IPS-NIHi7 (cell line): Measurements from ENCODE around the gene CCL27.

Experiments used
- DNase-seq: peaks from one replicate; pipeline ENCODE4 v3.0.0; 2012; ENCODE audit warnings: mixed read lengths; ENCODE audit errors: extremely low spot score

Gene CCL27

DNA sequence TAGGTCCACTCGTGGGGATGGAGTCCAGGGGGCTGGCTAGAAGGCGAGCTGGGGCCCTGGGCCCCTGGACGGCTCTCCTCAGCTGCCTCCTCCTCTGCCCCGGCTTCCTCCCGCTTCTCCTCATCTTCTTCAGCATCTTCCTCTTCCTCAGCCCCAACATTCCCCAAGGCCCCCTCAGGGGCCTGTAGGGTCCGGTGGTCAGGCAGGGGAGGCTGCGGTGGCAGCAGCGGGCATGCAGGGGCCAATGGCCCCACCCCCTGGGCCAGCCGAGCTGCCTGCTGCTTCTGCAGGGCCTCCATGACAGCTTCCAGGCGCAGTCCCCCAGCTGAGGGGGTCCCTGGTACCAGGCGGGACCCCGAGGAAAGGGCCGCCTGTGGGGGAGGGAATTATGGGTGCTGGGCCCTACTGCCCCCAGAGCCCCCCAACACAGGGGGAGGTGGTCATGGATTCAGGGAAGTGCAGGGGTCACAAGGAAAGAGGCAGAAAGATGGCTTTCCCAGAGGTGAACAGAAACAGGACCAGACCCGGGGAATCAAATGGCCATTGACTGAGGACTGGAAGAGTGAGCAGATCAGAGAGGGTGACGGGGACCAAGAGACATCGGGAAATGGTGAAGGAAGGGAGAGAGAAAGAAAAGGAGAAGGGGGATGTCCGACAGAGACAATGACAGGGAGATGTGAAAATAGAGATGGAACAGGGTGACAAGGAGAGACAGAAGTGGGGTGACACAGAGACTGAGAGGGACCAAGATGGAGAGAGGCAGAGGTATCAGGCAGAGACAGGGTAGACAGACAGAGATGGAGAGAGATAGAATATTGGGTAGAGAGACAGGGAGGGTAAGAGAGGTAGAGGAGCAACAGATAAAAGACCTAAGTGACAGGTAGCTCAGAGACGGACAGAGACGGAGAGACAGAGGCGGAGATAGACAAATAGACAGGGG, 34.5 kb downstream of the CCL27 start:
- DNase-seq = no peak

DNA sequence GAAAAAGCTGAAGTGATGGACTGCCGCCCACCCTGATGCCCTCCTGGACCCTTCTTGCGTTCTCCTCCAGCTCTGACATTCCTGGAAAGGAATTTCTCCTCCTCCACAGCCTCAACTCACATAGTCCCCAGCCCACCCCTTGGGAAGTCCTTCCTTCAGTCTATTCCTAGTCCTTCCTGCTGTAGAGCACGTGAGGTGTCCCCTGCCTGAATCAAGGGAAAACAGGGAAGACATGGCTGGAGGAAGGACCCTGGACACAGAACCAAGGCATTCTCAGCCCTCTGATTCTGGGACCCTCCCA, 37.3 kb downstream of the CCL27 start:
- DNase-seq = no peak

DNA sequence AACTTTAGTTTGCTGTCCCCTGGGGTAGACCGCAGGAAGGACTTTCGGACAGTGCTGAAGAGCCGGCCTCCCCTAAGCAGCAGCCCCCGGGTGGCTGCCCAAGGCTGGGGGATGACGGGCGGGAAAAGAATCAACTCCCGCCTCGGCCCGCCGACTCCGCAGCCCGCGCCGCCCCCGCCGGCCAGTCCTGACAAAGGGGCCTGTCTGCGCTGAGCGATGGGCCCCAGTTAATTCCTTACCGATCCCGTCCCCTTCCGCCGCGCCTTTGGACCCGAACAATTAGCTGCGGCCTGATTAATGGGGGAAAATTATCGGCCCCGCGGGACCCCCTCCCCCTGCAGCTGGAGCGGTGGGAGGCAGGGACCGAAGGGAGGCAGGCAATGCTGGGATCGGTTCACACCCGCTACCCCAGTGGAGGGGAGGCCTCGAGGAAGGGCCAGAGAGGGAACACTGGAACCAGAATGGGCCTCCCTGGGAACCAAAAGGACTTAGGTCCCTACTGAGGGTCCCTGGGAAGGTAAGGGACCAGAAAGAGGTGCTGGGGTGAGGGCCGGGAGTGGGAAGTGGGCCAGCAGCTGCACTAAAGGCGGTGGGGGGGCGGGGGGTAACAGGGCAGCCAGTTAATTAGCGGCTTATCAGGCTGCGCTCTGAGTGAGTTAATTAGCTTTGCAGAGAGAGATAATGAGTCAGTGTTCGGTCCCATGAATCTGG, 37.8 kb downstream of the CCL27 start:
- no peak for DNase-seq

DNA sequence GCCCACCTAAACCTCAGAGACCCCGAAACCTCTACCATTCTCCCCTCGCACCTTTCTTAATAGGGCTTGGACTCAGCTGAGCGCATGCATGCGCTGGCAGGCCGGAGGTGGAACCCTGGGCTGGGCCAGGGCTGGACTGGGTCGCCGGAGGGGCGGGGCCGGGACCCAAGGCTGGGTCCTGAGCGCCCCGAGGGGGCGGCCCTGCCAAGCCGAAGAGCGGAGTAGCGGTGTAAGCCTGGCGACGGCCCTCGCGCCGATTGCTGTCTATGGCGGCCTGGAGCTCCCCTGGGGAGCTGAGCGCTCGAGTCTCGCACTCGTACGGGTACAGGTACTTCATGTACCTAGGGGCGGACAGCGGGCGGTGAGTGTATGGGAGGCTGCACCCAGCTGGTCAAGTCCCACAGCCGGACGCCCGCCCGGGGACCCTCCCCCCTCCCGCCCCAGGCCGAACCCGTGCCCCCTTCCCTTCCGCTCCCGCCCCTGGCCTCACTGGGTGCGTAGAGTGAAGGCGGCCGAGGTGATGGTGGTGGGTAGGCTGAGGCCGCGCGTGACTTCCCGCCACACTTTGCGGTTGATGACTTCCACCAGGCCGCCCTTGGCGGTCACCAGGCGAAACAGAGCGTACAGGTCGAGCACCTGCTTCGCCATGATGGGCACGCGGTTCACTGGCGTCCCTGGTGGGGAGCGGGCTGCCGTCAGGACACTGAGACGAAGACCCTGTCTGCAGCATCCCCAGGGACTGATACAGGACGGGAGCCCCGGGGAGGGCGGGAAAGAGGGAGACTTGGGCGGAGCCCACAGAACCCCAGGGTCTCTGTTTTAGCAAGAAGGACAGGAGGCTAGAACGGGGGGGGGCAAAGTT, 38.9 kb downstream of the CCL27 start:
- no peak for DNase-seq

DNA sequence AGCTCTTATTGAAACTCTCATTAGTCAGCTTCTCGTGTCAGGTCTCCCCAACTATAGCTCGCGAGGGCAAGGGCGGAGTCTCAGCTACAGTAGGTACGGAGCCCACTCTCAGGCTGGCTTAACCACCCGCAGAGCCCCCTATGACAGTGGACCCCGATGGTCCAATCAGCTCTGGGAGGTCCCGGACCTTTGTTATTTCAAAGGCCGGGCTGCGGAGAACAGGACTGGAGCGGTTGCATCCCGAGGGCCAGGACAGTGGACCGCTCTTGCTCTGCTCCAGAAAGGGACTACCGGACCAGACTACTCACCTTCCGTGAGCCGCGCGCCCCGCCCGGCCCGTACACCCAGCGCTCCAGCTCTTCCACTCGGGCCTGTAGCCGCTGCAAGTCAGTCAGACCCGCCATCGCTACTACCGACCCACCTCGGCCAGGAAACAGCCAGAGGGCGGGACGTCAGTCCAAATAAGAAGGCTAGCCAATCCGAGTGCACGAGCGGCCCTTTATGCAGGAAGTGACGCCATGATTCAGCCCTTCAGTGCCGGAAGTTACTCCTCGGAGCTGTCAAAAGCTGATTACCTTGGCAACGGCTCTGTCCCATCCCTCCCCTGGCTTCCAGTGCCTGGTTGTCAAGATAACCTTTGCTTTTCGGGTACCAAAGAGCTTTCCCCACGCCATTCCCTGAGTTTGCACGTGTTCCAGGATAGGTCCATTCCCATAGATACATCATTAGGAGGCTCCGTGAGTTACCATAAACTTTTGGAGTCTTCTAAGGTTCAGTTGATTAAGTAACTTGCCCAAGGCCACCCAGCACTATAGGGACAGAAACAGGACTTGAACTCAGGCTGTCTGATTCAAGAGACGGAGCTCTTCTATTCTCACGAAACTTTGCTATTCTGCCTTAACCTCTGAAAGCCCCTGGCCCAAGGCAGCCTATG, 42.1 kb downstream of the CCL27 start, which contains the start of gene DCTN3:
Gene DCTN3, minus strand, starts transcription at position 435 of the 934 bp plus-strand sequence. Its CDS starts 31 bp downstream, at position 404.
- peak; percentile 96 for DNase-seq

DNA sequence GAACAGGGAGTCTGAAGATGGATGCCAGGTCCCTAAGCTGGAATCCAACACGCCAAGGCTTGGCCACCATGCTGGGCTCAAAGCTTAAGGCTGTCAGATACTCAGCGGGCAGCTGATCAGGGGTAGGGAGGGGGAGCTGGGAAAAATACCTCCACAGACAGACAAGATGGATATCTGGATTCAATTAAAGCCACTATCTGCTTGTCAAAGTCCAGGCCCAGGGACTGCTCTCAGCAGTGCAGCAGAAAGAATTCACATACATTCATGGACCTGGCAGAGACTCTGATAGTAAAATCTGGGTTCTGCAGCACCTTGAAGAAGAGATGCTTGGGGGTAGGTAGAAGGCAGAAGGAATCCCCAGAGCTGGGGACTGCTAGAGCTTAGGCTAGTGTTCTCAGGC, 47.3 kb downstream of the CCL27 start:
- no peak for DNase-seq

DNA sequence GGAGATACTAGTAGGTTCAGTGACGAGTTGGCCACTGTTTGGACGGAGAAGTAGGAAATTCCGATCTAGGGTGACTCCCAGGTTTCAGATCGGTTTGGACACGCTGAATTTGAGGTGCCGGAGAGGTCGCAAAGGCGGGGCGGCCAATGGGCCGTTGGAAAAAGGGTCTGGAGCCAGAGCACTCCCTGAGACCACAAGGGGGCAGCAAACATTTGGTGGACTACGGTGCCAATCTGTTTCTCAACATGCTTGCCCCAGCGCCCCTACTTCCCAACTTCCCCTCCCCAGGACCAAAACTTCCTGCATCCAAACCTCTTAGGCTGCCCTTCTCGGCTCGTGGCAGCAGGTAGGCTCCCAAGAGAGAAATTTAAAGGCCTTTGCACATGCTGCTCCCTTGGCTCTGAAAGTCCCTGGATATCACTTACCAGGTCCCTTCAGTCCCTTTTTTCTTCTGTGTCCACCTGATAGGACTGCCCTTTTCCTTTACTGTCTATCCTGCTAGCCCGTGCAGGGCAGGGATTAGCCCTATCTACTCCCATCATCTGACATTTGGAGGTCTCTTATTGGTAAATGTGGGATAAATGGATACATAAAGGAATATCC, 49.6 kb downstream of the CCL27 start:
- peak; percentile 87 for DNase-seq
